Embryonic facial prominence (tissue), 1 donor: ENCODE results near the gene ZFP30.

ENCODE experiments used
- DNase-seq: peaks from one replicate; pipeline ENCODE4 v3.0.0-alpha.2; 2016; ENCODE audit errors: extremely low spot score

The ZFP30 gene

GRCh38 chr19:37564624-37565369 is 90.5 kb downstream of the ZFP30 start:
- DNase-seq = no peak
